PFSK-1 (cell line): ENCODE results near the gene RPS3A.

Source experiments
- FOXP2 ChIP-seq: optimal IDR thresholded peaks from 2 replicates; pipeline ENCODE3; 2011; ENCODE audit warnings: borderline replicate concordance, control low read depth, inconsistent platforms; ENCODE audit not compliant: insufficient read depth; ENCODE audit errors: extremely low read length, extremely low read depth
- POLR2AphosphoS5 ChIP-seq: IDR thresholded peaks from 2 replicates; pipeline ENCODE4 v1.6.1; 2012; ENCODE audit warnings: low read depth, mild to moderate bottlenecking, control low read depth, low read length, moderate library complexity
- REST ChIP-seq, 2 experiments: IDR thresholded peaks; 2 replicates each; pipeline versions ENCODE4 v1.6.1 to v1.8.0; 2011 to 2012; ENCODE audit warnings: low read depth in 2 of 2, low read length in 2 of 2, control low read depth in 1 of 2, inconsistent platforms in 1 of 2, mild to moderate bottlenecking in 1 of 2, moderate library complexity in 1 of 2; ENCODE audit not compliant: insufficient read depth in 1 of 2
- SIN3A ChIP-seq: IDR thresholded peaks from 2 replicates; pipeline ENCODE4 v1.6.1; 2012; ENCODE audit warnings: mild to moderate bottlenecking, low read length, moderate library complexity, borderline replicate concordance; ENCODE audit not compliant: insufficient read depth
- TAF1 ChIP-seq: IDR thresholded peaks from 2 replicates; pipeline ENCODE4 v1.6.1; 2012; ENCODE audit warnings: low read length, control low read depth, borderline replicate concordance; ENCODE audit not compliant: insufficient read depth

The RPS3A gene

GRCh38 chr4:151095142-151095541 lies 4.3 kb upstream of the RPS3A start:
- TF ChIP-seq TAF1 = no peak
- no peak for TF ChIP-seq FOXP2
- TF ChIP-seq POLR2AphosphoS5 = no peak
- no peak for TF ChIP-seq REST (IDR thresholded peaks at IDR 0.05; ENCODE audit: insufficient read depth in 1 of 2, low read depth in 2 of 2, low read length in 2 of 2)
- TF ChIP-seq SIN3A = no peak

GRCh38 chr4:151097759-151098158 lies 1.7 kb upstream of the RPS3A start:
- no peak for TF ChIP-seq POLR2AphosphoS5
- TF ChIP-seq TAF1 = no peak
- no peak for TF ChIP-seq REST (IDR thresholded peaks at IDR 0.05; ENCODE audit: insufficient read depth in 1 of 2, low read depth in 2 of 2, low read length in 2 of 2)
- no peak for TF ChIP-seq SIN3A

GRCh38 chr4:151098979-151099228 lies 524 bp upstream of the RPS3A start:
- TF ChIP-seq FOXP2 (no peak), REST (IDR thresholded peaks at IDR 0.05; ENCODE audit: insufficient read depth in 1 of 2, low read depth in 2 of 2, low read length in 2 of 2) (no peak), POLR2AphosphoS5 (no peak), SIN3A (no peak), TAF1 (no peak)

GRCh38 chr4:151099976-151100417 lies 569 bp downstream of the RPS3A start:
- TF ChIP-seq SIN3A (no peak), REST (IDR thresholded peaks at IDR 0.05; ENCODE audit: insufficient read depth in 1 of 2, low read depth in 2 of 2, low read length in 2 of 2) (no peak), FOXP2 (no peak), TAF1 (no peak), POLR2AphosphoS5 (no peak)

- no peak for TF ChIP-seq TAF1
- 0 out of 2 replicates have a peak, but pooled peaks have one; percentile 45 for TF ChIP-seq POLR2AphosphoS5
Measured at GRCh38 chr4:151100531-151100930, 1.1 kb downstream of the RPS3A start.
